ENCODE measurements around the gene DSN1.

The DSN1 gene

GRCh38 chr20:36773597-36774390, at the start of gene DSN1:
DSN1 (minus strand) TSS chr20:36773763; CDS start chr20:36771458, 2,305 bp downstream.
- peak; percentile 42; the same call in 1 of the 2 replicates for TF ChIP-seq GATA2 (IDR thresholded peaks at IDR 0.05; ENCODE audit: low read depth, low read length)
- TF ChIP-seq GATA3 (IDR thresholded peaks at IDR 0.05; ENCODE audit: low read depth, low read length), result no peak

- no peak for TF ChIP-seq GATA3 (IDR thresholded peaks at IDR 0.05; ENCODE audit: low read depth, low read length)
These were observed 49.6 kb upstream of the DSN1 start for GRCh38 chr20:36823121-36823520.

GRCh38 chr20:36821964-36822437, 48.4 kb upstream of the DSN1 start:
- TF ChIP-seq GATA2 (IDR thresholded peaks at IDR 0.05; ENCODE audit: low read depth, low read length), result no peak
- TF ChIP-seq GATA3 (IDR thresholded peaks at IDR 0.05; ENCODE audit: low read depth, low read length), result no peak

- TF ChIP-seq GATA3 (IDR thresholded peaks at IDR 0.05; ENCODE audit: low read depth, low read length) (no peak), GATA2 (IDR thresholded peaks at IDR 0.05; ENCODE audit: low read depth, low read length) (no peak)
These were observed 47.4 kb upstream of the DSN1 start for GRCh38 chr20:36820928-36821327.

GRCh38 chr20:36820073-36820472, 46.5 kb upstream of the DSN1 start:
- TF ChIP-seq GATA3 (IDR thresholded peaks at IDR 0.05; ENCODE audit: low read depth, low read length) (no peak), GATA2 (IDR thresholded peaks at IDR 0.05; ENCODE audit: low read depth, low read length) (no peak)

- TF ChIP-seq GATA3 (IDR thresholded peaks at IDR 0.05; ENCODE audit: low read depth, low read length), result no peak
- no peak for TF ChIP-seq GATA2 (IDR thresholded peaks at IDR 0.05; ENCODE audit: low read depth, low read length)
These were observed 46.1 kb upstream of the DSN1 start for GRCh38 chr20:36819659-36820058.

GRCh38 chr20:36818861-36819260, 45.3 kb upstream of the DSN1 start:
- 0 out of 2 replicates have a peak, but pooled peaks have one; percentile 48 for TF ChIP-seq GATA3 (IDR thresholded peaks at IDR 0.05; ENCODE audit: low read depth, low read length)
- TF ChIP-seq GATA2 (IDR thresholded peaks at IDR 0.05; ENCODE audit: low read depth, low read length), result no peak; the same call in 1 of the 2 replicates

GRCh38 chr20:36818185-36818584, 44.6 kb upstream of the DSN1 start:
- no peak for TF ChIP-seq GATA2 (IDR thresholded peaks at IDR 0.05; ENCODE audit: low read depth, low read length)
- TF ChIP-seq GATA3 (IDR thresholded peaks at IDR 0.05; ENCODE audit: low read depth, low read length), result no peak

GRCh38 chr20:36817496-36817895, 43.9 kb upstream of the DSN1 start:
- TF ChIP-seq GATA3 (IDR thresholded peaks at IDR 0.05; ENCODE audit: low read depth, low read length) (no peak), GATA2 (IDR thresholded peaks at IDR 0.05; ENCODE audit: low read depth, low read length) (no peak)

GRCh38 chr20:36815454-36816091, 42.0 kb upstream of the DSN1 start:
- no peak for TF ChIP-seq GATA3 (IDR thresholded peaks at IDR 0.05; ENCODE audit: low read depth, low read length)
- TF ChIP-seq GATA2 (IDR thresholded peaks at IDR 0.05; ENCODE audit: low read depth, low read length), result no peak

- TF ChIP-seq GATA2 (IDR thresholded peaks at IDR 0.05; ENCODE audit: low read depth, low read length), result no peak
- TF ChIP-seq GATA3 (IDR thresholded peaks at IDR 0.05; ENCODE audit: low read depth, low read length), result no peak
These were observed 39.3 kb upstream of the DSN1 start for GRCh38 chr20:36812594-36813463.

- no peak for TF ChIP-seq GATA2 (IDR thresholded peaks at IDR 0.05; ENCODE audit: low read depth, low read length)
- no peak for TF ChIP-seq GATA3 (IDR thresholded peaks at IDR 0.05; ENCODE audit: low read depth, low read length)
These were observed 35.0 kb upstream of the DSN1 start for GRCh38 chr20:36808317-36809257.

GRCh38 chr20:36806049-36806448, 32.5 kb upstream of the DSN1 start:
- TF ChIP-seq GATA2 (IDR thresholded peaks at IDR 0.05; ENCODE audit: low read depth, low read length), result no peak
- TF ChIP-seq GATA3 (IDR thresholded peaks at IDR 0.05; ENCODE audit: low read depth, low read length), result no peak

Measured in SH-SY5Y (cell line).